HG03439 (cell line): ENCODE results near the gene DCAF10.
"Not testable (repeated sequence)": the region's sequence is repeated elsewhere in the genome, so short reads cannot be mapped to it uniquely, and the experiment has no call there.

Experiments used
- ATAC-seq: cut with Tn5 transposase; IDR thresholded peaks from one replicate; pipeline ENCODE4 v1.9.1; 2021; ENCODE audit warnings: mild to moderate bottlenecking, moderate library complexity; ENCODE audit not compliant: unreplicated experiment

Gene DCAF10

GRCh38 chr9:37788332-37788731 is 12.3 kb upstream of the DCAF10 start:
- no peak for ATAC-seq

GRCh38 chr9:37790096-37790495 is 10.5 kb upstream of the DCAF10 start:
- no peak for ATAC-seq

GRCh38 chr9:37792122-37792521 is 8.5 kb upstream of the DCAF10 start:
- no peak for ATAC-seq

GRCh38 chr9:37796232-37796631 is 4.4 kb upstream of the DCAF10 start:
- ATAC-seq: no peak

GRCh38 chr9:37798677-37799076 is 1.9 kb upstream of the DCAF10 start:
- ATAC-seq: no peak

- ATAC-seq: peak; percentile 39
Measured at GRCh38 chr9:37801287-37801850, 772 bp downstream of the DCAF10 start.

GRCh38 chr9:37801959-37802711 is 1.5 kb downstream of the DCAF10 start:
- no peak for ATAC-seq

- no peak for ATAC-seq
Measured at GRCh38 chr9:37806271-37806670, 5.7 kb downstream of the DCAF10 start.

- ATAC-seq: not testable (repeated sequence)
Measured at GRCh38 chr9:37809676-37810075, 9.1 kb downstream of the DCAF10 start.

- ATAC-seq: no peak
Measured at GRCh38 chr9:37811906-37812476, 11.4 kb downstream of the DCAF10 start.

- no peak for ATAC-seq
Measured at GRCh38 chr9:37812773-37813379, 12.3 kb downstream of the DCAF10 start.

- ATAC-seq: no peak
Measured at GRCh38 chr9:37818849-37819248, 18.3 kb downstream of the DCAF10 start.

GRCh38 chr9:37820142-37820541 is 19.5 kb downstream of the DCAF10 start:
- ATAC-seq: no peak

- not testable (repeated sequence) for ATAC-seq
Measured at GRCh38 chr9:37825174-37825573, 24.6 kb downstream of the DCAF10 start.

GRCh38 chr9:37827483-37828165 is 27.0 kb downstream of the DCAF10 start:
- no peak for ATAC-seq

- no peak for ATAC-seq
Measured at GRCh38 chr9:37835821-37836220, 35.2 kb downstream of the DCAF10 start.

GRCh38 chr9:37836386-37836785 is 35.8 kb downstream of the DCAF10 start:
- ATAC-seq: peak; percentile 77

- no peak for ATAC-seq
Measured at GRCh38 chr9:37839496-37840461, 39.2 kb downstream of the DCAF10 start.

GRCh38 chr9:37840560-37841194 is 40.1 kb downstream of the DCAF10 start:
- ATAC-seq: no peak

GRCh38 chr9:37852222-37852621 is 51.6 kb downstream of the DCAF10 start:
- ATAC-seq: no peak
